ENCODE data around the gene PSMB8. TPM values are rescaled to one million over a fixed set of nuclear protein-coding genes. Genes with fewer than 3 reads are reported as not detected.

The PSMB8 gene
- total and polyA plus RNA-seq, 12 donors: 8.5 to 127 (median 13.6) TPM

- DNase-seq (no peak), ATAC-seq (no peak)
- peaks cover 0 to 75% (median 49%) of the 10 kb centered on the region in 9 donors for H3K36me3 ChIP-seq
- no peaks in the 10 kb centered on the region for H3K9me3 ChIP-seq
- H3K27ac ChIP-seq: peak overlapping the region in 1 of 10 donors; percentile 3
- intact Hi-C loops (cut with DNase I): no loop called here
- H3K4me3 ChIP-seq: no peak overlapping the region
- peaks cover 5 to 86% (median 40%) of the 10 kb centered on the region in 9 donors for H3K4me1 ChIP-seq
- H3K27me3 ChIP-seq: no peaks in the 10 kb centered on the region
- TF ChIP-seq, protein P1, sequence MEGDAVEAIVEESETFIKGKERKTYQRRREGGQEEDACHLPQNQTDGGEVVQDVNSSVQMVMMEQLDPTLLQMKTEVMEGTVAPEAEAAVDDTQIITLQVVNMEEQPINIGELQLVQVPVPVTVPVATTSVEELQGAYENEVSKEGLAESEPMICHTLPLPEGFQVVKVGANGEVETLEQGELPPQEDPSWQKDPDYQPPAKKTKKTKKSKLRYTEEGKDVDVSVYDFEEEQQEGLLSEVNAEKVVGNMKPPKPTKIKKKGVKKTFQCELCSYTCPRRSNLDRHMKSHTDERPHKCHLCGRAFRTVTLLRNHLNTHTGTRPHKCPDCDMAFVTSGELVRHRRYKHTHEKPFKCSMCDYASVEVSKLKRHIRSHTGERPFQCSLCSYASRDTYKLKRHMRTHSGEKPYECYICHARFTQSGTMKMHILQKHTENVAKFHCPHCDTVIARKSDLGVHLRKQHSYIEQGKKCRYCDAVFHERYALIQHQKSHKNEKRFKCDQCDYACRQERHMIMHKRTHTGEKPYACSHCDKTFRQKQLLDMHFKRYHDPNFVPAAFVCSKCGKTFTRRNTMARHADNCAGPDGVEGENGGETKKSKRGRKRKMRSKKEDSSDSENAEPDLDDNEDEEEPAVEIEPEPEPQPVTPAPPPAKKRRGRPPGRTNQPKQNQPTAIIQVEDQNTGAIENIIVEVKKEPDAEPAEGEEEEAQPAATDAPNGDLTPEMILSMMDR (IDR thresholded peaks at IDR 0.05): no peak
- 89 to 91% methylated on average over 8 of the region's 8 CpGs for whole genome bisulfite sequencing, 2 donors
Measured at GRCh38 chr6:32847795-32848194, 3.9 kb upstream of the PSMB8 start.

DNA sequence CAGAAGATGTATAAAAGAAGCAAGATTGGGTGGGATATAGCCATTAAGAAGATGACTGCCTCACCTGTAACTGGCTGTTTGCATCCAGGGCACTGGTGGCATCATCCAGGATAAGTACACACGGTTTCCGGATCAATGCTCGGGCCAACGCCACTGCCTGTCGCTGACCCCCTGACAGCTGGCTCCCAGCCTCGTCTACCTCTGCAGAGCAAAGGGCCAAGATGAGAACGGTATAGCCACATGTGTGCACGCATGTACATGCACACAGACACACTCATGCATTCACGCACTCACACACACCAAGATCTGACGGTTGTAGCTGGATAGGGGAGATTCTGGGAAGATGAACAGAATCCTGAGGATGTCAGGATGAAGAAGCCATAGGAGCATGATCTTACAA is 3.2 kb upstream of the PSMB8 start:
- peaks cover 0 to 81% (median 49%) of the 10 kb centered on the region in 9 donors for H3K36me3 ChIP-seq
- H3K27me3 ChIP-seq: no peaks in the 10 kb centered on the region
- no peaks in the 10 kb centered on the region for H3K9me3 ChIP-seq
- H3K4me1 ChIP-seq: peaks cover 5 to 88% (median 43%) of the 10 kb centered on the region in 9 donors
- TF ChIP-seq, protein P1 (IDR thresholded peaks at IDR 0.05): no peak
- intact Hi-C loops (cut with DNase I): no loop called here
- peak overlapping the region in 1 of 10 donors; percentile 92 for H3K27ac ChIP-seq
- DNase-seq (no peak), ATAC-seq (no peak)
- peak overlapping the region in 1 of 10 donors; percentile 3 for H3K4me3 ChIP-seq
- 92 to 93% methylated on average over 10 of the region's 10 CpGs for WGBS, 2 donors

DNA sequence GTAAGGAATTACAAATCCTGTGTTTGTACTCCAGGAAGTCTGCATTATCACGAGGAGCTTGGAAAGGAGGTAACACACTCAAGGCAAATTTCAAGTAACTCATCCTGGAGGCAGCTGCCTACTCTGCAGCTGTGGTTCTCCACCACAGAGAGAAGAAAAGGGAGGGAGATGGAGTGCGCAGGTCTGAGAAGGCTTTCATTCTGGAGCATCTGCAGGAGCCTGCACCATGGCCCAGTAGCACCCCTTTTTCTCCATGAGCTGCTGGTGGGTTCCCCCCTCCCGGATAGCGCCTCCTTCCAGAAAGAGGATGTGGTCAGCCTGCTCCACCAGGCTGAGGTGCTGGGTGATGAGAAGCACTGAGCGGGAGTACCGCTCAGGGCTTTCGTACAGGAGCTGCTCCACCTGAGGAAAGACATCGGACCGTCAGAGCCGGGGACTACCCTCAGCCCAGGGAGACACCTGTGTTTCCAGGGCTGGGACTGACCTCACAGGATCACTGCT is 1.6 kb upstream of the PSMB8 start:
- ATAC-seq (no peak), DNase-seq (no peak)
- H3K9me3 ChIP-seq: no peaks in the 10 kb centered on the region
- 62 to 64% methylated on average over 10 of the region's 10 CpGs for WGBS, 2 donors
- peak overlapping the region in 9 of 10 donors; percentile 92 to 100 (median 96) for H3K27ac ChIP-seq
- H3K27me3 ChIP-seq: no peaks in the 10 kb centered on the region
- intact Hi-C loops (cut with DNase I): no loop called here
- peaks cover 5 to 88% (median 34%) of the 10 kb centered on the region in 9 donors for H3K4me1 ChIP-seq
- H3K4me3 ChIP-seq: peak overlapping the region in 9 of 10 donors; percentile 71 to 98 (median 79)
- peaks cover 0 to 81% (median 45%) of the 10 kb centered on the region in 9 donors for H3K36me3 ChIP-seq
- TF ChIP-seq, protein P1 (IDR thresholded peaks at IDR 0.05): no peak

DNA sequence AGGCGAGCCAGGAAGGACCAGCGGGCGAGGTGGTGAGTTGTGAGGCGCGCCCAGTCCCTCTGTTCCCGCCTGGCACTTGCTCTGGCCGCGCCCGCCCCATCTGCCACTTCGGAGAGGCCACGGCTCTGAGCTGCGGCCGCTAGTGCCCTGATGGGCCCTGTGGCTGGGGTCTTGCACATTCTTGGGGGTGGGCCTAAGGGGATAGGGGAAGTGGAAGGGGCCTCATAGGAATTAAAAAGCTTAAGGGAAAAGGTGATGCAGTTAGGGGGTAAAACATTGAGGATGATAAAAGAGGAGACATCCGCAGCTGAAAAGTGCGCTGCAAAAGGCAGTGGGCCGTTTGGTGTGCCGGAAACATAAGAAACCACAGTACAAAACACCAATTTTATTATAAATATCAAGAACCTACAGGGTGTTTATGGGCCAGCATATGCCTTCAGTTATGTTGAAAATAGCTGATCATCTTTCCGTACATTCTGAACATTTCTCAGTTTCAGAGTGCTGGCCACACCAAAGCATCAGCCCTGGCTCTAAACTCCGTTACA is 1.1 kb upstream of the PSMB8 start:
- Histone ChIP-seq H3K27ac (peak overlapping the region; percentile 87 to 100 (median 96)), H3K27me3 (no peaks in the 10 kb centered on the region), H3K4me3 (peak overlapping the region; percentile 44 to 98 (median 78)), H3K4me1 (peaks cover 5 to 85% (median 32%) of the 10 kb centered on the region in 9 donors), H3K9me3 (no peaks in the 10 kb centered on the region), H3K36me3 (peaks cover 0 to 81% (median 42%) of the 10 kb centered on the region in 9 donors)
- TF ChIP-seq, protein P1 (IDR thresholded peaks at IDR 0.05): no peak
- 28 to 29% methylated on average over 19 of the region's 19 CpGs for WGBS, 2 donors
- intact Hi-C loops (cut with DNase I): loop anchor here in 3 of 10 donors (1.0 kb wide), 3 partner anchors 7 to 9 kb away; partner anchors contain the start of genes PSMB9 (in 1 of the 3) and TAP1 (in 1 of the 3)
- ATAC-seq: no peak
- no peak for DNase-seq

Data from heart right ventricle (tissue), 16 donors.